ENCODE measurements around the gene FIS1. TPM values are rescaled to one million over a fixed set of nuclear protein-coding genes. Genes with fewer than 3 reads are reported as not detected.
"Not testable (repeated sequence)": the region's sequence is repeated elsewhere in the genome, so short reads cannot be mapped to it uniquely, and the experiment has no call there.

Gene FIS1
- polyA plus RNA-seq, 3 donors from 2014 or later = 224 to 384 (median 327) TPM

DNA sequence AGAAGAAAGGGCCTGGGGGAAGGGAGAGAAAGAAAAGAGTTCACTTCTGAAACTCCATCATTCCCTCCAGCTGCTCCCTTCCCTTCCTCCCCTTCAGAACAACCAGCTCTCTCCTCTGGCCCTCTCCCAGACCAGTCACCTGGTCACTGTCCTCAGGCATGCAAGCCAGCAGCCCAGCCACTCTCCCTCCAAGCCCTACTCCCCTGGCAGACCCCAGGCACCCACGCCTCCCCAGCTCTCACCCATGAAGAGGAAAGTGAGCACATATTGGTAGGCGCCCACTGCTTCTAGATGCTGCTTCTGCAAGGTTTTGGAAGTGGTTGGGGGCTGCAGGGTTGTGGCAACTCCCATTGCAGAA lies 44.4 kb downstream of the FIS1 start:
- no peaks in the 10 kb centered on the region for H3K9me3 Mint-ChIP-seq
- H3K27ac Mint-ChIP-seq = no peak overlapping the region
- no peaks in the 10 kb centered on the region for H3K36me3 Mint-ChIP-seq
- H3K27me3 Mint-ChIP-seq (ENCODE audit: low read depth in 3 of 3) = peaks cover 4 to 14% (median 12%) of the 10 kb centered on the region in 3 donors
- H3K4me1 Mint-ChIP-seq = no peaks in the 10 kb centered on the region
- H3K4me3 Mint-ChIP-seq = no peak overlapping the region
- no peak for DNase-seq

- H3K27ac Mint-ChIP-seq, DNase-seq, H3K4me3 Mint-ChIP-seq, H3K4me1 Mint-ChIP-seq, H3K9me3 Mint-ChIP-seq, H3K36me3 Mint-ChIP-seq: not testable (repeated sequence)
- peaks cover 2 to 17% (median 14%) of the 10 kb centered on the region in 3 donors for H3K27me3 Mint-ChIP-seq (ENCODE audit: low read depth in 3 of 3)
Measured at GRCh38 chr7:101199522-101199921, 45.4 kb downstream of the FIS1 start.

DNA sequence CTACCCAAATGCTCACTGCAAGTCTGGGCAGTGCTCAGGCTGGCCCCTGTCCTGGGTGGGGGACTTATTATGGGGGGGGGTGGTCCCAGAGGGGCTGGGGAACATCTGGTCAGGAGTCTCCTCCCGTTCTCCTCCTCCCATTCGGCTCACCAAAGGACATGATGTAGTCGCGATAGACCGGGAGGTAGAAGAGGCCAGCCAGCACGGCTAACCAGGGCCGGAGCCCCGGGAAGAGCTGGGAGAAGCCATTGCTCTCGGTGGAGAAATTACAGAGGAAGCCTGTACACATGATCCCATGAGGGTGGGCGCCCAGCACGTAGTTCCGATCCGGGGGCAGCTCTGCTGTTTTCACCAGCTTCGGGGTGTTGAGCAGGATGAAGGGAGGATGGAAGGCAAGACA lies 46.4 kb downstream of the FIS1 start:
- Mint-ChIP-seq H3K4me1 (no peaks in the 10 kb centered on the region), H3K27me3 (ENCODE audit: low read depth in 3 of 3) (peaks cover 2 to 17% (median 10%) of the 10 kb centered on the region in 3 donors), H3K36me3 (no peaks in the 10 kb centered on the region), H3K9me3 (no peaks in the 10 kb centered on the region), H3K27ac (peak overlapping the region in 1 of 6 donors; percentile 28), H3K4me3 (no peak overlapping the region)
- no peak for DNase-seq

- Mint-ChIP-seq H3K9me3 (no peaks in the 10 kb centered on the region), H3K27ac (no peak overlapping the region), H3K4me3 (no peak overlapping the region), H3K36me3 (no peaks in the 10 kb centered on the region), H3K27me3 (ENCODE audit: low read depth in 3 of 3) (peaks cover 2 to 17% (median 8%) of the 10 kb centered on the region in 3 donors), H3K4me1 (no peaks in the 10 kb centered on the region)
- no peak for DNase-seq
Measured at GRCh38 chr7:101197991-101198390, 46.9 kb downstream of the FIS1 start.

DNA sequence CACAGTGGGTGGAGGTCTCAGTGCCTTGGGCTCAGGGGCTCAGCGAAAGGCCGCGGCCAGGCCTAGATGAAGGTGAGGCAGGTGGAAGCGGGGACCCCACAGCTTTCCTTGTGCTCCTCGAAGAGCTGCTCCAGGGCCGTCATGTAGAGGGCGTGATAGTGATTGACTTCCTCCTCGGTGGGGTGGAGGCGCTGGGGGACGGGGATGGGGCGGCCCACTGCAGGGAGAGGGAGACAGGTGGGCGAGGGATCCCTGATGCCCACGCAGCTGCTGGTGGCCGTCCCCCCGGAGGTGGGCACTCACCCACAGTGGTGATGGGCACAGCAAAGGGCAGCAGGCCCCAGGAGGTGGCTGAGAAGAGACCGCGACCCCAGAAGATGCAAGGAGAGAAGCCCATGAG lies 49.0 kb downstream of the FIS1 start:
- Mint-ChIP-seq H3K4me1 (peaks cover 0 to 2% of the 10 kb centered on the region in 2 donors), H3K9me3 (no peaks in the 10 kb centered on the region), H3K27me3 (ENCODE audit: low read depth in 3 of 3) (peaks cover 4 to 15% (median 4%) of the 10 kb centered on the region in 3 donors), H3K4me3 (no peak overlapping the region), H3K27ac (no peak overlapping the region), H3K36me3 (no peaks in the 10 kb centered on the region)
- DNase-seq = no peak

Other genes with a start within 250 kb of the FIS1 start
- gene MUC17, start 225.0 kb downstream of the FIS1 start, polyA plus RNA-seq = not detected
- 10 to 100 TPM in 1 of 3 donors, 1 to 10 TPM in 2; 1.5 to 20.6 (median 2.7) TPM for gene TRIM56, start 159.6 kb downstream of the FIS1 start, polyA plus RNA-seq
- gene SERPINE1, start 118.0 kb downstream of the FIS1 start, polyA plus RNA-seq = 1 to 10 TPM in 2 of 3 donors, not detected in 1; 1.4 to 1.5 TPM
- 1 to 10 TPM; 3.3 to 6.0 (median 3.6) TPM for gene AP1S1, start 90.6 kb downstream of the FIS1 start, polyA plus RNA-seq
- gene VGF, start 79.5 kb downstream of the FIS1 start, polyA plus RNA-seq = not detected
- not detected for gene NAT16, start 64.8 kb downstream of the FIS1 start, polyA plus RNA-seq
- not detected for gene MOGAT3, start 44.0 kb downstream of the FIS1 start, polyA plus RNA-seq
- 10 to 100 TPM; 19.6 to 28.6 (median 26.6) TPM for gene PLOD3, start 27.5 kb downstream of the FIS1 start, polyA plus RNA-seq
- 100 to 1,000 TPM in 2 of 3 donors, 10 to 100 TPM in 1; 88.2 to 135 (median 116) TPM for gene ZNHIT1, start 26.9 kb downstream of the FIS1 start, polyA plus RNA-seq
- 1 to 10 TPM in 1 of 3 donors, under 1 TPM in 1, not detected in 1; 0.32 to 1.4 TPM for gene CLDN15, start 7.3 kb downstream of the FIS1 start, polyA plus RNA-seq
- 1 to 10 TPM; 6.0 to 9.9 (median 6.2) TPM for gene IFT22, start 76.7 kb upstream of the FIS1 start, polyA plus RNA-seq
- gene COL26A1, start 117.8 kb upstream of the FIS1 start, polyA plus RNA-seq = not detected